ENCODE data around the gene C2orf66.

C2orf66 gene

GRCh38 chr2:196759378-196759706, 49.8 kb downstream of the C2orf66 start:
- H3K9ac ChIP-seq (ENCODE audit: low read length): no peak overlapping the region
- no peaks in the 10 kb centered on the region for H3K27me3 ChIP-seq (ENCODE audit: low read length)
- H3K36me3 ChIP-seq (ENCODE audit: low read length): peaks cover 18% of the 10 kb centered on the region; the same call in 1 of the 2 replicates
- H2AFZ ChIP-seq (ENCODE audit: low read depth, low read length, severe bottlenecking): no peak overlapping the region
- H3K4me3 ChIP-seq (ENCODE audit: insufficient read depth, low read length, poor library complexity, severe bottlenecking): no peak overlapping the region
- peaks cover 7% of the 10 kb centered on the region; the same call in 1 of the 2 replicates for H3F3A ChIP-seq (ENCODE audit: insufficient read depth)
- no peaks in the 10 kb centered on the region for H3K9me2 ChIP-seq (replicated peaks; ENCODE audit: insufficient read depth, low read length)
- H3K4me2 ChIP-seq (ENCODE audit: low read depth, low read length, poor library complexity, severe bottlenecking): no peak overlapping the region
- no peak for TF ChIP-seq EZH2phosphoT487 (conservative IDR thresholded peaks at IDR 0.05; ENCODE audit: low read length)
- TF ChIP-seq CTCF (IDR thresholded peaks at IDR 0.05; ENCODE audit: insufficient read depth, low read length, poor library complexity, severe bottlenecking): no peak
- no peaks in the 10 kb centered on the region; the same call in 1 of the 2 replicates for H4K20me1 ChIP-seq (ENCODE audit: low read depth, low read length)
- no peaks in the 10 kb centered on the region for H3K9me3 ChIP-seq (ENCODE audit: insufficient read depth, low read length)
- H3K27ac ChIP-seq (ENCODE audit: low read depth, low read length): no peak overlapping the region
- no peaks in the 10 kb centered on the region for H3K79me2 ChIP-seq (ENCODE audit: insufficient read depth, low read length)

- Histone ChIP-seq H3K4me2 (ENCODE audit: low read depth, low read length, poor library complexity, severe bottlenecking) (no peak overlapping the region), H3K9me3 (ENCODE audit: insufficient read depth, low read length) (no peaks in the 10 kb centered on the region), H3K9ac (ENCODE audit: low read length) (no peak overlapping the region), H4K20me1 (ENCODE audit: low read depth, low read length) (no peaks in the 10 kb centered on the region; the same call in 1 of the 2 replicates), H3K79me2 (ENCODE audit: insufficient read depth, low read length) (no peaks in the 10 kb centered on the region), H3K36me3 (ENCODE audit: low read length) (peaks cover 13% of the 10 kb centered on the region; the same call in 1 of the 2 replicates), H3K27ac (ENCODE audit: low read depth, low read length) (no peak overlapping the region), H3K4me3 (ENCODE audit: insufficient read depth, low read length, poor library complexity, severe bottlenecking) (no peak overlapping the region), H3K9me2 (replicated peaks; ENCODE audit: insufficient read depth, low read length) (no peaks in the 10 kb centered on the region), H2AFZ (ENCODE audit: low read depth, low read length, severe bottlenecking) (no peak overlapping the region), H3F3A (ENCODE audit: insufficient read depth) (peaks cover 6% of the 10 kb centered on the region; the same call in 1 of the 2 replicates), H3K27me3 (ENCODE audit: low read length) (no peaks in the 10 kb centered on the region)
- TF ChIP-seq EZH2phosphoT487 (conservative IDR thresholded peaks at IDR 0.05; ENCODE audit: low read length): no peak
- TF ChIP-seq CTCF (IDR thresholded peaks at IDR 0.05; ENCODE audit: insufficient read depth, low read length, poor library complexity, severe bottlenecking): peak; percentile 20
Observed at GRCh38 chr2:196758474-196759377, 50.4 kb downstream of the C2orf66 start.
